Activated naive CD4-positive, alpha-beta T cell treated with anti-CD3 and anti-CD28 coated beads for 36 hours (primary cell): ENCODE results near the gene SLC16A14. TPM values are rescaled to one million over a fixed set of nuclear protein-coding genes. Genes with fewer than 3 reads are reported as not detected.

Experiments used
- total RNA-seq, 2 experiments: library from RNA; stranded (reverse); gene quantifications; one replicate each; pipeline ENCODE4 v1.2.3, GENCODE V29; 2021

SLC16A14 gene
- total RNA-seq, 2 experiments from 2014 or later = 0.79 to 1.1 TPM

Other genes starting within 250 kb of the SLC16A14 start
- 100 to 1,000 TPM; 188 to 190 TPM for gene TRIP12, start 146.9 kb downstream of the SLC16A14 start, total RNA-seq
- gene FBXO36, start 146.4 kb downstream of the SLC16A14 start, total RNA-seq = 1 to 10 TPM; 1.6 to 1.9 TPM
- 10 to 100 TPM; 85.3 to 88.8 TPM for gene SP110, start 151.1 kb upstream of the SLC16A14 start, total RNA-seq
- 10 to 100 TPM; 95.1 to 98.8 TPM for gene SP140, start 156.8 kb upstream of the SLC16A14 start, total RNA-seq